Measurements from ENCODE around the gene SNX22.

SNX22 gene

GRCh38 chr15:64180235-64180824 is 28.8 kb downstream of the SNX22 start:
- Histone ChIP-seq H3K36me3 (ENCODE audit: control insufficient read depth, insufficient read depth, low read length) (no peaks in the 10 kb centered on the region; the same call in 1 of the 2 replicates), H3K4me3 (ENCODE audit: low read length) (no peak overlapping the region), H3K9me3 (ENCODE audit: control insufficient read depth, insufficient read depth, low read length) (no peaks in the 10 kb centered on the region), H3K27me3 (ENCODE audit: control insufficient read depth, insufficient read depth, low read length) (no peaks in the 10 kb centered on the region), H3K4me1 (ENCODE audit: control insufficient read depth, insufficient read depth, low read length) (no peaks in the 10 kb centered on the region), H3K27ac (ENCODE audit: low read length) (no peak overlapping the region)
- DNase-seq (ENCODE audit: low read depth, low spot score) = no peak
- no CpG with 5 or more reads among the region's 8 CpGs for WGBS (ENCODE audit: insufficient coverage, insufficient read length)

DNA sequence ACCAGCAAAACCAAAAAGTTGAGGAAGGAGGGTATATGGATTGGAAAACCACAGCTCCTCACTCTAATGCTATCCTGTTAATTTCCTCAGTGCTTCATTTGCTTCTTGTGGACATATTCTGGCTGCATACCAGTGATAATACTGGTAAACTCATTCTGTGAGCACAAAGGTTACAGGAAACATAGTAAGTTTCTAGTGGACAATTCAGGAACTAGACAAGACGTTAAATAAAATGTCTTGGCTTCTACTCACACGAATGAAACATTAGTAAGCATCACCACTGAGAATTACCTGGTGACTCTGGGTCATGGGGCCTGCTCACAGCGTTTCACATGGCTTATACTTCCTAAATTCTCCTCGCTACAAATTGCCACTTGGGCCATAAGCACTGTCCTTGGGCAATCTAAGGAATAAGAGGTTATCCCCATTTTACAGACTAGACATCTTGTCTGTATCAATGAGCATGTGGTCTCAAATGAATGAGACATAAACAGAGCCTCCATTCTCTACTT is 31.4 kb downstream of the SNX22 start:
- no peak overlapping the region for H3K4me3 ChIP-seq (ENCODE audit: low read length)
- no peak for DNase-seq (ENCODE audit: low read depth, low spot score)
- H3K27me3 ChIP-seq (ENCODE audit: control insufficient read depth, insufficient read depth, low read length) = no peaks in the 10 kb centered on the region
- no peaks in the 10 kb centered on the region; the same call in 1 of the 2 replicates for H3K36me3 ChIP-seq (ENCODE audit: control insufficient read depth, insufficient read depth, low read length)
- no peaks in the 10 kb centered on the region for H3K4me1 ChIP-seq (ENCODE audit: control insufficient read depth, insufficient read depth, low read length)
- H3K9me3 ChIP-seq (ENCODE audit: control insufficient read depth, insufficient read depth, low read length) = no peaks in the 10 kb centered on the region
- no peak overlapping the region for H3K27ac ChIP-seq (ENCODE audit: low read length)
- no CpG with 5 or more reads among the region's 4 CpGs for WGBS (ENCODE audit: insufficient coverage, insufficient read length)

DNA sequence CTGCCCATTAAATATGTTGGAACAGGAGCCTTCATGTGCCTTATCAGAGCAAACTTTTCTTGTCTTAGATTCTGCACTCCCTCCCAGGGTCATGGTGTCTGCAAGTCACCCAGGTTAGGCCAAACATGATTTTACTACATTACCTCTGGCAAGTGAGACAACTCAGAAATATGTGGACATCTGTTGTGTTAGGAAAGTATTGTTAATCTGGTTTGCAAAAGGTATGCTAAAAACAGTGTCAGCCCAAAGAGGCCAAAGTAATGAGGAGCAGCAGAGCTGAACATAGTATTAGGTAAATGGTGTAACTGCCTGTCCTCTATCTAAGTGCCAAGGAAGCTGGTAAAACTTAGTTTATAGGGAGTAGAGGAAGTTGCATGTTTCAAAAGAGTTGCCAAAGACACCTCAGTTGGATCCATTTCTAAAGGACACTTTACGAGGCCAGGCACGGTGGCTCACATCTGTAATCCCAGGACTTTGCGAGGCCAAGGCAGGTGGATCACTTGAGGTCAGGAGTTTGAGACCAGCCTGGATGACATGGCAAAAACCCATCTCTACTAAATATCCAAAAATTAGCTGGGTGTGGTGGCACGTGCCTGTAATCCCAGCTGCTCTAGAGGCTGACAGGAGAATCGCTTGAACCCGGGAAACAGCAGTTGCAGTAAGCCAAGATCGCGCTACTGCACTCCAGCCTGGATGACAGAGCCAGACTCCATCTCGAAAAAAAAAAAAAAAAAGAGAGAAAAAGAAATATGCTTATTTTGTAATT is 33.8 kb downstream of the SNX22 start:
- H3K4me3 ChIP-seq (ENCODE audit: low read length) = no peak overlapping the region
- no peaks in the 10 kb centered on the region for H3K9me3 ChIP-seq (ENCODE audit: control insufficient read depth, insufficient read depth, low read length)
- DNase-seq (ENCODE audit: low read depth, low spot score) = no peak
- no peaks in the 10 kb centered on the region for H3K27me3 ChIP-seq (ENCODE audit: control insufficient read depth, insufficient read depth, low read length)
- no peaks in the 10 kb centered on the region for H3K4me1 ChIP-seq (ENCODE audit: control insufficient read depth, insufficient read depth, low read length)
- no peak overlapping the region for H3K27ac ChIP-seq (ENCODE audit: low read length)
- H3K36me3 ChIP-seq (ENCODE audit: control insufficient read depth, insufficient read depth, low read length) = no peaks in the 10 kb centered on the region; the same call in 1 of the 2 replicates
- WGBS (ENCODE audit: insufficient coverage, insufficient read length) = no CpG with 5 or more reads among the region's 9 CpGs

DNA sequence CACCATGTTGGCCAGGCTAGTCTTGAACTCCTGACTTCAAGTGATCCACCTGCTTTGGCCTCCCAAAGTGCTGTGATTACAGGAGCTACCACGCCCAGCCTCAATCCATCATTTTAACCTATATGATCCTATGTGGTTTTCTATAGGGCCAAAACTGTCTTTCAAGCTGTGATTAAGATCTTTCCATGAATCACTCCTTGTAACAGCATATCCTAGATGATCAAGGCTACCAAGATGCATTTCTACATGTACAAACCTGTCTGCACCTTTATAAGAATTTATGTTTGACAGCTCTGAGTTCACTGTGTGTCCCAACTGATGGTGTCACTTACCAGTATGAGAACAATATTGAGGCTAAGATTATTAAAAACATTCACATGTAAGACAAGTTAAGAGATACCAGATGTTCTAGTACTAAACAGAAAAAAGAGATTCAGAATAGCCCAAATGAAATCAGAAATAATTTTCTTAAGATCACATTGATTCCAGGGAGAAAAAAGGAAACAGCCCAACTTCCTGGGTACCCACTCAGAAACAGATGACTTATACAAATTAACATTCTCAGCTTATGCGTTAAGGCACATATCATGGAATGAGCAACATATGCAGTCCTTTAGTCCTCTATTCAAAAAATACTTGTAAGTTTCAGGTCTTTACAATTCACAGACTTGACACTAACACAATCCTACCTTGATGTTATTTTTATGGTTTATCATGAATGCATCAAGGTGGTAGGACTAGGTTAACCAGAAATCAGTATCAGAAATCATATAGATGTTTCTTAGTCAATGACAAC is 36.1 kb downstream of the SNX22 start:
- H3K36me3 ChIP-seq (ENCODE audit: control insufficient read depth, insufficient read depth, low read length) = no peaks in the 10 kb centered on the region
- DNase-seq (ENCODE audit: low read depth, low spot score) = no peak
- no peaks in the 10 kb centered on the region for H3K9me3 ChIP-seq (ENCODE audit: control insufficient read depth, insufficient read depth, low read length)
- no peaks in the 10 kb centered on the region for H3K27me3 ChIP-seq (ENCODE audit: control insufficient read depth, insufficient read depth, low read length)
- no CpG with 5 or more reads among the region's 2 CpGs for WGBS (ENCODE audit: insufficient coverage, insufficient read length)
- no peak overlapping the region for H3K4me3 ChIP-seq (ENCODE audit: low read length)
- no peaks in the 10 kb centered on the region for H3K4me1 ChIP-seq (ENCODE audit: control insufficient read depth, insufficient read depth, low read length)
- no peak overlapping the region for H3K27ac ChIP-seq (ENCODE audit: low read length)

GRCh38 chr15:64191971-64192830 is 40.7 kb downstream of the SNX22 start:
- Histone ChIP-seq H3K4me1 (ENCODE audit: control insufficient read depth, insufficient read depth, low read length) (no peaks in the 10 kb centered on the region), H3K36me3 (ENCODE audit: control insufficient read depth, insufficient read depth, low read length) (no peaks in the 10 kb centered on the region), H3K4me3 (ENCODE audit: low read length) (no peak overlapping the region), H3K27me3 (ENCODE audit: control insufficient read depth, insufficient read depth, low read length) (no peaks in the 10 kb centered on the region), H3K9me3 (ENCODE audit: control insufficient read depth, insufficient read depth, low read length) (no peaks in the 10 kb centered on the region), H3K27ac (ENCODE audit: low read length) (no peak overlapping the region)
- DNase-seq (ENCODE audit: low read depth, low spot score) = no peak
- no CpG with 5 or more reads among the region's 5 CpGs for WGBS (ENCODE audit: insufficient coverage, insufficient read length)

DNA sequence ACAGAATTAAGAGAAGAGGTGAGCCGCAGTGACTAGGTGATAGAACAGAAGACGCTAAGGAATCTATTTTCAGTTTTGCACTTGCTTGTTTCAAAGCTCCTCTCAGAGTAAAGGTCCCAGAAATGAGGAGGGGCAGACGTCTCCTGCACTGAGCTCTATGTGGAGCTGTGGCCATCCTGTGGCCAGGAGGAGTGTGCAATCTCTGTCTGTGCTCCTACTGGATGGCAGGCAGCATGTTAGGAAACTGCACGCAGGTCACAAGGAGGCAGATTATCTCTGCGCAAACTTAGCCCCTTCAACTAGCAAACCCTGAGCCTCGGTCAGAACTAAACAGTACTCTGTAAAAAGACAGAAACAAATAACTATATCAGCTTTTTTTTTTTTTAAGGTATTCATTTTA is 42.4 kb downstream of the SNX22 start:
- Histone ChIP-seq H3K27me3 (ENCODE audit: control insufficient read depth, insufficient read depth, low read length) (no peaks in the 10 kb centered on the region), H3K4me3 (ENCODE audit: low read length) (no peak overlapping the region; the same call in 1 of the 2 replicates), H3K4me1 (ENCODE audit: control insufficient read depth, insufficient read depth, low read length) (no peaks in the 10 kb centered on the region), H3K9me3 (ENCODE audit: control insufficient read depth, insufficient read depth, low read length) (no peaks in the 10 kb centered on the region), H3K27ac (ENCODE audit: low read length) (no peak overlapping the region), H3K36me3 (ENCODE audit: control insufficient read depth, insufficient read depth, low read length) (no peaks in the 10 kb centered on the region)
- no CpG with 5 or more reads among the region's 6 CpGs for WGBS (ENCODE audit: insufficient coverage, insufficient read length)
- DNase-seq (ENCODE audit: low read depth, low spot score) = no peak

DNA sequence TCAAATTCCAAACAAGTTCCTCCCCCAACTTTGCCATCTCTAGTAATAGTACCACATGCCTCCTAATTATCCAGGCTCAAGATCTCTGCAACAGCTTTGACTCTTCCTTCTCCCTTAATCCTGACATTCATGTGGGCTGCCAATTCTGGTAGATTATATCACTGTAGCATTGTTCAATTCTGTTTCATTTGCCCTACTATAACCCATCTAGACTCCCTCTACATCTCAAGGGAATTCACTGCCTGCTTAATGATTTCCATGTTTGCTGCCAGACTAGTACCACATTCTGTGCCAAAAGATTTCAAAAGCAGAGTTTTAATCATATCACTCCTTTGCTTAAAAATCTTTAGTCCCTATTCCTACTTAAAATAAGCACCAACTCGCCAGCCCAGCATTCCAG is 45.9 kb downstream of the SNX22 start:
- H3K27ac ChIP-seq (ENCODE audit: low read length) = no peak overlapping the region
- no peaks in the 10 kb centered on the region for H3K4me1 ChIP-seq (ENCODE audit: control insufficient read depth, insufficient read depth, low read length)
- H3K4me3 ChIP-seq (ENCODE audit: low read length) = no peak overlapping the region
- no peaks in the 10 kb centered on the region for H3K9me3 ChIP-seq (ENCODE audit: control insufficient read depth, insufficient read depth, low read length)
- H3K27me3 ChIP-seq (ENCODE audit: control insufficient read depth, insufficient read depth, low read length) = no peaks in the 10 kb centered on the region
- H3K36me3 ChIP-seq (ENCODE audit: control insufficient read depth, insufficient read depth, low read length) = no peaks in the 10 kb centered on the region
- no peak for DNase-seq (ENCODE audit: low read depth, low spot score)
- whole genome bisulfite sequencing (ENCODE audit: insufficient coverage, insufficient read length) = no CpG with 5 or more reads among the region's 1 CpG

DNA sequence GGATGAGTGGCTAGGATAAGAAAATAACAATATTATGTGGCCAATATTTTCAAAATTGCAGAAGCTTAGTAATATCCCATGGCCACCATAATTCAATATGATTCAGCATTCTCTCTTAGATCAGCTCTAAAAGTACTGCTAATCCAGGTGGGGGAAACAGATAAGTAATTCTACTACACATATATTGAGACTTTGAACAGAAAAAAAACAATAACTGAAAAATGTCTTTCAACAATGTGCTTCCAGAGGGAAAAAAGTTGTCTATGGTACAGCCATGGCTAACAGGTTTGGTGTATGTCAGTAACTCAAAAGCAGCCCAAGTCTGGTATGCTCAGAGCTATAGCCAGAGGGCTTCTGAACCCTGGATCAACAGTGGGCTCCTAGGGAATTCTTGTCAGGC is 53.7 kb downstream of the SNX22 start:
- Histone ChIP-seq H3K4me3 (ENCODE audit: low read length) (no peak overlapping the region), H3K4me1 (ENCODE audit: control insufficient read depth, insufficient read depth, low read length) (no peaks in the 10 kb centered on the region), H3K9me3 (ENCODE audit: control insufficient read depth, insufficient read depth, low read length) (no peaks in the 10 kb centered on the region), H3K36me3 (ENCODE audit: control insufficient read depth, insufficient read depth, low read length) (no peaks in the 10 kb centered on the region), H3K27me3 (ENCODE audit: control insufficient read depth, insufficient read depth, low read length) (no peaks in the 10 kb centered on the region), H3K27ac (ENCODE audit: low read length) (no peak overlapping the region)
- no peak for DNase-seq (ENCODE audit: low read depth, low spot score)

Measured in iPS DF 6.9 (cell line).